Right ventricle myocardium inferior (tissue), 1 donor: ENCODE results near the gene USP47. TPM values are rescaled to one million over a fixed set of nuclear protein-coding genes. Genes with fewer than 3 reads are reported as not detected.

Experiments used
- ATAC-seq: fragments of 200-7000 bp; cut with Tn5 transposase; one replicate; pipeline ENCODE4 v1.9.1; 2020; ENCODE audit warnings: mild to moderate bottlenecking, moderate library complexity
- DNase-seq: peaks from one replicate; pipeline ENCODE4 v3.0.0; 2021; ENCODE audit errors: missing footprints
- intact Hi-C: fragments of 100-400 bp; cut with DNase I; formaldehyde crosslinking; loops from one replicate; pipeline ENCODE4 v1.11.0; 2022
- total RNA-seq: library from RNA; stranded (reverse); fragmentation: NEBNext Ultra II Directional; extraction: Animal tissue kit (Norgen Biotek cat#: 25700); gene quantifications from one replicate; pipeline ENCODE4 v1.2.1, GENCODE V29; 2021
- donor health status: DM: no; HTN: yes; CAD: no; lungs with severe emphysema.

Gene USP47
- total RNA-seq, 1 donor from 2014 or later = 48.9 TPM

GRCh38 chr11:11901929-11902328, 60.2 kb downstream of the USP47 start:
- DNase-seq (no peak), ATAC-seq (no peak)

GRCh38 chr11:11909727-11910126, 68.0 kb downstream of the USP47 start:
- DNase-seq = no peak
- intact Hi-C loops = no loop called here
- ATAC-seq = no peak

More at GRCh38 chr11:11901929-11902328, 60.2 kb downstream of the USP47 start:
- intact Hi-C loops = no loop called here

- ATAC-seq = no peak
- intact Hi-C loops = no loop called here
- no peak for DNase-seq
These were observed 68.8 kb downstream of the USP47 start for GRCh38 chr11:11910541-11910940.

- DNase-seq = no peak
- intact Hi-C loops = no loop called here
- no peak for ATAC-seq
These were observed 71.6 kb downstream of the USP47 start for GRCh38 chr11:11913395-11913794.

GRCh38 chr11:11915625-11916024, 73.9 kb downstream of the USP47 start:
- DNase-seq = no peak
- no peak for ATAC-seq
- intact Hi-C loops = no loop called here

- DNase-seq (no peak), ATAC-seq (no peak)
- intact Hi-C loops = no loop called here
These were observed 75.2 kb downstream of the USP47 start for GRCh38 chr11:11916981-11917399.

GRCh38 chr11:11923828-11924227, 82.1 kb downstream of the USP47 start:
- DNase-seq (no peak), ATAC-seq (no peak)
- intact Hi-C loops = no loop called here

GRCh38 chr11:11929920-11930319, 88.1 kb downstream of the USP47 start:
- no peak for ATAC-seq
- intact Hi-C loops = loop anchor here (5.0 kb wide), 1 partner anchor 352 kb away; no protein-coding TSS in a partner anchor
- no peak for DNase-seq

- intact Hi-C loops = loop anchor here (1.0 kb wide), 1 partner anchor 113 kb away; no protein-coding TSS in a partner anchor
- DNase-seq (no peak), ATAC-seq (peak; percentile 60)
These were observed 89.8 kb downstream of the USP47 start for GRCh38 chr11:11931461-11932055.

- ATAC-seq = no peak
- no peak for DNase-seq
- intact Hi-C loops = no loop called here
These were observed 93.8 kb downstream of the USP47 start for GRCh38 chr11:11935536-11935935.

GRCh38 chr11:11937433-11937832, 95.7 kb downstream of the USP47 start:
- no peak for ATAC-seq
- intact Hi-C loops = no loop called here

GRCh38 chr11:11937957-11938356, 96.2 kb downstream of the USP47 start:
- DNase-seq (no peak), ATAC-seq (no peak)
- intact Hi-C loops = no loop called here

More at GRCh38 chr11:11937433-11937832, 95.7 kb downstream of the USP47 start:
- no peak for DNase-seq

- intact Hi-C loops = no loop called here
- DNase-seq (no peak), ATAC-seq (no peak)
These were observed 98.8 kb downstream of the USP47 start for GRCh38 chr11:11940551-11940950.

GRCh38 chr11:11942668-11943067, 100.9 kb downstream of the USP47 start:
- no peak for DNase-seq
- ATAC-seq = no peak
- intact Hi-C loops = no loop called here

- ATAC-seq = no peak
- no peak for DNase-seq
- intact Hi-C loops = no loop called here
These were observed 102.7 kb downstream of the USP47 start for GRCh38 chr11:11944444-11944843.

- intact Hi-C loops = no loop called here
- ATAC-seq (no peak), DNase-seq (no peak)
These were observed 104.4 kb downstream of the USP47 start for GRCh38 chr11:11946180-11946579.

- no peak for DNase-seq
- intact Hi-C loops = no loop called here
- no peak for ATAC-seq
These were observed 105.1 kb downstream of the USP47 start for GRCh38 chr11:11946878-11947277.

GRCh38 chr11:11947825-11948224, 106.1 kb downstream of the USP47 start:
- ATAC-seq (no peak), DNase-seq (no peak)
- intact Hi-C loops = no loop called here

GRCh38 chr11:11948242-11948947, 106.6 kb downstream of the USP47 start:
- intact Hi-C loops = no loop called here

GRCh38 chr11:11949482-11949881, 107.7 kb downstream of the USP47 start:
- no peak for DNase-seq
- intact Hi-C loops = no loop called here

More at GRCh38 chr11:11948242-11948947, 106.6 kb downstream of the USP47 start:
- no peak for DNase-seq
- no peak for ATAC-seq

More at GRCh38 chr11:11949482-11949881, 107.7 kb downstream of the USP47 start:
- ATAC-seq = no peak
